HG03457 (cell line): Measurements from ENCODE around the gene MGRN1.

Experiments used
- ATAC-seq: cut with Tn5 transposase; IDR thresholded peaks from one replicate; pipeline ENCODE4 v1.9.1; 2021; ENCODE audit warnings: moderate number of reproducible peaks; ENCODE audit not compliant: unreplicated experiment

Gene MGRN1

GRCh38 chr16:4685776-4686496 lies 61.3 kb downstream of the MGRN1 start:
- ATAC-seq, result no peak

DNA sequence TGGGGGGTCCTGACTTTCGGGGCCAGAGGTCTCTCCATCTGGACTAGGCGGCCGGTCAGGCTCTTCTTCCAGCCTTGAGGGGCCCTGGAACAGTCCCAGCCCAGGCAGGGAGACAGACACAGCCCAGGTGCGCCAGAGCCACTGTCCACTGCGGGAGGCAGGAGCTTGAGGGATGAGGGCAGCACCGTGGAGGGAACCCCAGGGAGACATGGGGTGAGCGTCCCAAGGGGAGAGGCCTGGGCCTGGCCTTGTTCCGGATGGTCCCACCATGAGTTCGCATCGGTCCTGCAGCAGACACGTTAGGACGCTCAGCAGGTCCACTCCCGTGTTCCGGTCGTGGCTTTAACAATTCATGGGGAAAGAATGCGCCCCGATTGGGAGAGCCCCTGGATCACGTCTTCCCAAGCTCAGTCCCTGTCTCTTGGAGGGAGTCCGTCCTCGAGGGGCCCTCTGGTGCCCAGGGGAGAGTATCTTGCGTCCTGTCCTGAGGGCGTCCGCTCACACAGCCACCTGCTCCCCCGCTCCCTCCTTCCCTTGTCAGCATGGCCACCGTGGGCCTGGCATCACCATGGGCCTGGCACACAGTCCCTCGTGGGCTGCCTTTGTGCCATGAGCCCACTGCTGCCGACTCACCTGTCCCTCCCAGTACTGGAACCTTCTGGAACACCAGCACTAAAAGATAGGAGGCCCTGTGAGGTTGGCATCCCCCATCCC lies 62.0 kb downstream of the MGRN1 start:
- ATAC-seq, result no peak

- ATAC-seq, result no peak
Measured at GRCh38 chr16:4687416-4687815, 62.8 kb downstream of the MGRN1 start.

GRCh38 chr16:4687946-4688673 lies 63.5 kb downstream of the MGRN1 start:
- no peak for ATAC-seq

DNA sequence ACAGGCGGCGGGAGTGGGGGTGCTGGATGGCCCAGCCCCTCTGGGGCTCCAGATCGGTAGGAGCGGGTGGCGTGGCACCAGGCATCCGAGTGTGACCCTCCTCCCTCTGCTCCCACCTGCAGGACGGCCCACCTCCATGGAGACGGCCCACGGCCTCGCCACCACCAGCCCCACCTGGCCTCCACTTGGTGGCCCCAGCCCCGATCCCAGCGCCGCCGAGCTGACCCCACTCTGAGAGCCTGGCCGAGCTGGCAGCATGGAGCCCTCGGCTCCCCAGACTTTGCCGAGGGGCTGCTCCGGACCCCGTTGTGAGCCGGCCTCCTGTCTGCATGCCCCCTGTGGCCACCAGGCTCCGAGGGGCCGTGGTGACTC lies 64.0 kb downstream of the MGRN1 start:
- ATAC-seq, result no peak

- no peak for ATAC-seq
Measured at GRCh38 chr16:4689091-4689671, 64.6 kb downstream of the MGRN1 start.

DNA sequence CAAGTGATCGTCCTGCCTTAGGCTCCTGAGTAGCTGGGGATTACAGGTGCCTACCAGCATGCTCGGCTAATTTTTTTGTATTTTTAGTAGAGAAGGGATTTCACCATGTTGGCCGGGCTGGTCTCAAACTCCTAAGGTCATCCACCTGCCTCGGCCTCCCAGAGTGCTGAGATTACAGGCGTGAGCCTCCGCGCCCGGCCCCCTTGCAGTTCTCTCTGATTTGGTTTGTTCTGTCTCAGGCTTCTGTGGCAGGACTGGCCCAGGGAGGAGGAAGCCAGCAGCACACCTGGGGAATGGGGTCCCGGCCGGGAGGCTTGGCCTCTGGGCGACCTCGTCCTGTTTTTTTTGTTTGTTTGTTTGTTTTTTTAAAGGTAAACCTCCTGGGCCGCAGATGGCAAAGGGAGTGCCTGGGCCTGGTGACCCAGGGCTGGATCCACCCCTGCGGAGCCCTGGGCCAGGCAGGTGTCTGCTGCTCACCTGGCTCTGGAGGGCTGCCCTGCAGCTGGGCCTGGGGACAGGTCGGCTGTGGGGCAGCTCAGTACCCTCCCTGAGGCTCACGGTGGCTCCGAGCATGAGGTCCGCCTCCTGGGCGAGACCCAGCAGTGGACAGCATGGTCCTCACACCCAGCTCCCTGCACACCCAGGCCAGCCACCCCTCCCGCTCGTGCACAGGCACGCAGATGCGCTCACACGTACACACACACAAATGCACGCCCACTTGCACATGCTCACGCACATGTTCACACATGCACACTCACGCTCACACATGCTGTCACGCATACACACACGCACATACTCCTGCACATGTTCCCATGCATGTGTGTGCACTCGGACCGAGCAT lies 65.5 kb downstream of the MGRN1 start:
- ATAC-seq, result no peak

DNA sequence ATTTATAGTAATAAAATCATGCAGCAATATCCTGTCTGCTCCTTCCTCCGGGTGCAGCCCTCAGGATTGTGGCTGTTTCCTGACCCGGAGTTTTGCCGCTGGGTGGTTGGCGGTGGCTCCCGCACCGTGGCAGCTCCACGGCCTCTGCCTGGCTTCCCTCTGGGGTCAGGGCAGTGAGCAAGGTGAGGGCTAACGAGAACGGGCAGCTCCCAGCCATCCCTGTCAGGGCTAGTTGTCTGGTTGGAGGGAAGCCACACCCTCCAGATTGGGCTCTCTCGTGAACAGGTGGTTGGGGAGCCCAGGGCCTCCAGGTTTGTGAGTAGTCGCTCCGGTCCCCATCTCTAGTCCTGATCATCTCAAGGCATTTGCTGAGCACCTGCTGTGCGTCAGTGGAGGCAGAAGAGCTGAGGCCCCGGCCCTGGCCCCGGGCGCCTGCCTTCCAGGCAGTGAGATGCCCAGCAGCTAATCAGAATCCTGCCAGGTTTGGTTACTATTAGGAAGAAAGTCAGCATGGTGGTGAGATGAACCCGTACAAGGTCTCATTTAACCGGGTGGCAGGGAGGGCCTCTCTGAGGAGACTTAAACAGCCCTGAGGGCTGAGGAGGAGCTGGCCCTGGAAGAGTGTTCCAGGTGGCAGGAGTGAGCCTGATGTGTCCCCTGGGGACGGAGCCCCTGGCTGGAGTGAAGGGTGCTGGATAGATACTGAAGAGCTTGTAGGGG lies 66.5 kb downstream of the MGRN1 start:
- no peak for ATAC-seq

- no peak for ATAC-seq
Measured at GRCh38 chr16:4691666-4692412, 67.2 kb downstream of the MGRN1 start.

- ATAC-seq, result peak; percentile 12
Measured at GRCh38 chr16:4692460-4693295, 68.1 kb downstream of the MGRN1 start.

DNA sequence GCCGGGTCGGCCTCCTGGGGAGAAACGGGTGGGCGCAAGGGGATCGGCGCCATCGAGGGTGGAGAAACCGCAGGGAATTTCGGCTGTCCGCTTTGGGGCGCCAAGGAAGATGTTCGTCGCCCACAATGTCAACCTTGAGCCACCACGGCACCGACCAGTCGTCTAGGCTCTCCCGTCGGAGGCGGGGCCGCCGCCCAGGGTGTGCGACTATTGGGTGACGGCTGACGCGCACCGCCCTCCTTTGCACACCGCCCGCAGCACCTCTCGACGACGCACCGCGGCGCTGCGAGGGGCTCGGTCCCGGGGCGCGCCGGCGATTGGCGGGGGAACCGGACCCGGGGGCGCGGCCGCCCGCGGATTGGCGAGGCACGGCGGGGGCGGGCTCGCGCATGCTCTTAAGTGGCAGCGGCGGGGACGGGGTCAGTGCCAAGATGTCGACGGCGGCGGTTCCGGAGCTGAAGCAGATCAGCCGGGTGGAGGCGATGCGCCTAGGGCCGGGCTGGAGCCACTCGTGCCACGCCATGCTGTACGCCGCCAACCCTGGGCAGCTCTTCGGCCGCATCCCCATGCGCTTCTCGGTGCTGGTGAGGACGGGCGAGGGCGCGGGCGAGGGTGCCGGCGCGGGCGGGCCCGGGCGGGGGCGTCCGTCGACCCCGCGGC lies 68.8 kb downstream of the MGRN1 start, which contains the start of gene NUDT16L1:
Gene NUDT16L1 (plus strand): TSS at position 267 of the 660 bp plus-strand sequence. CDS start 165 bp downstream, at position 432.
- peak; percentile 85 for ATAC-seq

DNA sequence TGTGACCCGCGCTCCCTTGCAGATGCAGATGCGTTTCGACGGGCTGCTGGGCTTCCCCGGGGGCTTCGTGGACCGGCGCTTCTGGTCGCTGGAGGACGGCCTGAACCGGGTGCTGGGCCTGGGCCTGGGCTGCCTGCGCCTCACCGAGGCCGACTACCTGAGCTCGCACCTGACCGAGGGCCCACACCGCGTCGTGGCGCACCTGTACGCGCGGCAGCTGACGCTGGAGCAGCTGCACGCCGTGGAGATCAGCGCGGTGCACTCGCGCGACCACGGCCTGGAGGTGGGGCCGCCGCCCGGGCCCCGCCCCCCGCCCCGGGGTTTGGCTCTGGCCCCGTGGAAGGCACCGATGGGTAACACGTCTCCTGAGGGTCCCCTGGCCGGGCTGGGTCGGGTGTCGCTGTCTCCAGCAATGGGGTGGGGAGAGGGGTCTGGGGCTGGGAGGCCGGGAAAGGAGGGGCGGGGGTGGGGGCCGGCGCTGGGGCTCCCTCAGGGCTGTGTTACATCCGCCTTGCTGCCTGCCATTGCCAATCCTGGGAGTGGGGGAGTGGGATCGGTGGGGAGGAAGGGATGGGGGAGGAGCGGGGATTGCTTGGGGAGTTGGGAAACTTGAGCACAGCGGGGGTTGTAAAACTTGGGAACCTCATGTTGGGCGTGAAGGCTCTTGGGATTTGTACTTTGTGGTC lies 69.5 kb downstream of the MGRN1 start:
- no peak for ATAC-seq

GRCh38 chr16:4694642-4695451 lies 70.2 kb downstream of the MGRN1 start:
- no peak for ATAC-seq

DNA sequence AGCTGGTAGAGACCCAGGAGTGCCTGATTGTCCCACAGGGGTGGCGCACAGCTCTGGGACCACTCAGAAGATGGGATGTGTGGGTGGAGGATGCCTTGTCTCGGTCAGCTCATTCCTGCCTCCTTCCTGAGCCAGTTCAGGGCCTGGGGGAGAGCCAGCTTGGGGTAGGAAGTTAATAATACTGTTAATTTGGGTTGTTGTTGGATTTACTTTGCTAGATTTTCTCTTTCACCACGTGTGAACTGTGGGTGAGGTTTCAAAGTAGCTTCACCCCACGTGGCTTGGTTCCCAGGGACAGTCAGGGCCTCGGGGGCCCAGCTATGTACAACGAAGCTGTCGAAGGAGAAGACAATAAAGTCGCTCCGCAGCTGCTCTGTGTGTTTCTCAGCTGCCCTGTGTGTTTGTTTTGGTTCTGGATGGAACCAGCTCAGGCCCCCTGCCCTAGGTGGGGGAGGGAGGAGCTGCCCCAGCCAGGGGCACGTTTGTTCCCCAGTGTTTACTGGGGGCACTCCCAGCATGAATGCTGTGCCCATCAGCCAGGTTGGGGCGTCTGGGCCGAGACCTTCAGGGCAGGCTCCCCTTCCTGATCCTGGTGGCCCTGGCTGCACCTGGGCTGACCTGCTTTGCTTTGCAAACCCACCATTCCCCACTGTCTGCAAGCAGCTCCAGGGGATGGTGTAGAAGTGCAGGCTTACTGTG lies 71.0 kb downstream of the MGRN1 start:
- ATAC-seq, result no peak

- no peak for ATAC-seq
Measured at GRCh38 chr16:4696172-4696904, 71.7 kb downstream of the MGRN1 start.
